Esophagus (tissue), 2 donors: Measurements from ENCODE around the gene ERBB4. TPM values are rescaled to one million over a fixed set of nuclear protein-coding genes. Genes with fewer than 3 reads are reported as not detected.

ENCODE experiments used
- H3K27ac ChIP-seq, 2 donors: one replicate each; pipeline ENCODE4 v1.5.1; 2013; ENCODE audit warnings: low read depth in 2 of 2, mild to moderate bottlenecking in 2 of 2, inconsistent platforms in 1 of 2, low read length in 1 of 2, moderate library complexity in 1 of 2
- H3K27me3 ChIP-seq, 2 donors: one replicate each; pipeline ENCODE4 v1.6.1; 2013; ENCODE audit warnings: low read length in 2 of 2, control low read depth in 1 of 2, mild to moderate bottlenecking in 1 of 2; ENCODE audit not compliant: insufficient read depth in 2 of 2, control insufficient read depth in 1 of 2
- H3K36me3 ChIP-seq, 2 donors: one replicate each; pipeline ENCODE4 v1.6.1; 2013; ENCODE audit warnings: low read length in 1 of 2; ENCODE audit not compliant: control insufficient read depth in 2 of 2, insufficient read depth in 2 of 2
- H3K4me1 ChIP-seq, 2 donors: one replicate each; pipeline ENCODE4 v1.6.1; 2013; ENCODE audit warnings: low read length in 1 of 2; ENCODE audit not compliant: control insufficient read depth in 2 of 2, insufficient read depth in 2 of 2
- H3K4me3 ChIP-seq, 2 donors: one replicate each; pipeline ENCODE4 v1.5.1; 2013; ENCODE audit warnings: low read length in 2 of 2, mild to moderate bottlenecking in 2 of 2, low read depth in 1 of 2, moderate library complexity in 1 of 2
- H3K9me3 ChIP-seq, 2 donors: one replicate each; pipeline ENCODE4 v1.6.1; 2013; ENCODE audit warnings: mild to moderate bottlenecking in 2 of 2, low read depth in 1 of 2, low read length in 1 of 2, moderate library complexity in 1 of 2; ENCODE audit not compliant: control insufficient read depth in 2 of 2, insufficient read depth in 1 of 2
- WGBS, 2 donors: extraction: QIAGEN DNeasy Blood & Tissue Kit; methylation state at CpG; one replicate each; pipeline ENCODE4 v1.1.7; 2013; 5-methylcytosine and 5-hydroxymethylcytosine counted together
- polyA plus RNA-seq, 2 donors: library from polyadenylated mRNA; stranded (reverse); fragments of 200-250 nt; gene quantifications; one replicate each; pipeline ENCODE4 v1.2.3, GENCODE V29; 2013
- donor health status: healthy with polysubstance abuse.
- donor health status: Bipolar disorder and iron deficiency.

ERBB4 gene
- polyA plus RNA-seq, 2 donors = under 0.01 to 0.06 TPM

DNA sequence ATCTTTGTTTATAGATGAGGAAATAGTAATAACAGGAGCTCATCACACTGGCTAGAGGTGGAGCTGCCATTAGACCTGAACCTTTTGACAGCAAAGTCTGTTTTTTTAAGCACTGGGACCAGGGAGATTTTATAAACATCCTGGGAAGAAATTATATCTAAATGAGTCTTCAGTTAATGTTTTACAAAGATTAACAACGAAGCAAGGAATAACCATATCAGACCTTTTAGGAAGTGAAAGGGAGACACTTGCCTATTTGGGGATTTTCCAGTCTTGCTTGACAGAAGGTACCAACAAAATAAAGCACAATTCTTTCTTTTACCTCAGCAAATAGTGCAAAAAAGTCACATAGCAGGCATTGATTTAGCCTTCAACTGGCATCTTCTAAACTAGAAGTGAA is 1205.2 kb downstream of the ERBB4 start:
- no peaks in the 10 kb centered on the region for H3K9me3 ChIP-seq
- H3K36me3 ChIP-seq = no peaks in the 10 kb centered on the region
- no peaks in the 10 kb centered on the region for H3K4me1 ChIP-seq
- H3K27me3 ChIP-seq = no peaks in the 10 kb centered on the region
- 15 to 18% methylated on average over 1 of the region's 1 CpG for WGBS, 2 donors
- no peak overlapping the region for H3K4me3 ChIP-seq
- no peak overlapping the region for H3K27ac ChIP-seq

DNA sequence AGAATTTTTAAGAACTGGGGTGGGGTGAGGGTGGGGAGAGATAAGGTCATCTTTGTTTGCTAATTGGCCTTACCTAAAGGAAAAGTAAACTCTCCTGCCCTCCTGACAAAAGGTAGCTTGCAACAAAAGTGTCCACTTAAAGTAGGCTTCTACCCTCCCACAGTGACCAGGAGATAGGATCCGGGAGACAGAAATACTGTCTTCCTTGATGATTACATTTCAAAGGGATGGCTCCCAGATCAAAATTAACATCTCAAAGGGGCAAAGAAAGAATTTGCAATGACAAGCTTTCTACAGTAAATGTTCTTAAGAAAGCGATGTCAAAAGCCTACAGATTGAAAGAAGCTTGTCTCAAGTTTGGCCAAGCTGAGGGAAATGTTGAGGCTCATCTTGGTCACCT is 1206.9 kb downstream of the ERBB4 start:
- Histone ChIP-seq H3K36me3 (no peaks in the 10 kb centered on the region), H3K4me3 (no peak overlapping the region), H3K4me1 (no peaks in the 10 kb centered on the region), H3K9me3 (no peaks in the 10 kb centered on the region), H3K27ac (no peak overlapping the region), H3K27me3 (no peaks in the 10 kb centered on the region)
- WGBS, 2 donors = 49 to 55% methylated on average over 2 of the region's 2 CpGs

DNA sequence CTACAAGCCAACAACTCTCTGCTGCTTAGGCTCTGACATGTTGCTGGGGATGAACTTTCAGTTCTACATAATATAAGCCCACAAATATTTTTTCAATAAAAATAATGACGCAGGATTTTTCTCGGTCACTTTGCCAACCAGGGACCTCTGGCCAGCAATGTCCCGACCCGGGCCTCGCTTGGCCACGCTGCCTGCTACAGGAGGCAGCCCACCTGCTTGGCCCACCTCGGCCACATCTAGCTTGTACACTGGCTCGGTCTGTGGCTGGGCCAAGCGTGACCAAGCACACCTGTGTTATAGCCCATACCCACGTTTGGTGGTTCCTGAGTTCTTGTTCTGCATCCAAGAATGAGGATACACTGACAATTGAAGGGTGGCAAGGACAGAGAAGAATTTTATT is 1208.7 kb downstream of the ERBB4 start:
- Histone ChIP-seq H3K27ac (no peak overlapping the region), H3K4me1 (no peaks in the 10 kb centered on the region), H3K4me3 (no peak overlapping the region), H3K9me3 (no peaks in the 10 kb centered on the region), H3K27me3 (no peaks in the 10 kb centered on the region), H3K36me3 (no peaks in the 10 kb centered on the region)
- 90 to 93% methylated on average over 10 of the region's 10 CpGs for WGBS, 2 donors

DNA sequence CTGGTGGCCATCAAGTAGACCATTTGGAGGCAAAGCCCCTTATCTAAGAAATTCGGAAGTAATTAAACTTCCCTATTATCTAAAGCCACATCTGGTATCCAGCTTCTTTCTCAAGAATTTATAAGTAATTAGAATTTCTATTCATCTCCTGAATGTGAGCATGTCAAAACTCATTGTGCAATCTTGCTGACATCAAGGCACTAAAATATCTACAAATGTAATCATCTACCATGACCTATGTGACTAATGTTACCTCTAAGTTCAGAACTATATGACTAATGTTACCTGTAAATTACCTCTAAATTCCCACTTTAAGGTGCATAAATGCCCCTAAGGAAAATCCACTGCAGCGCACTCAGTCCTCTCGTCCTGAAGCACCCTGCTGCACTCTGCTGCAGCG is 1209.2 kb downstream of the ERBB4 start:
- Histone ChIP-seq H3K27me3 (no peaks in the 10 kb centered on the region), H3K27ac (no peak overlapping the region), H3K9me3 (no peaks in the 10 kb centered on the region), H3K4me1 (no peaks in the 10 kb centered on the region), H3K4me3 (no peak overlapping the region), H3K36me3 (no peaks in the 10 kb centered on the region)
- 82 to 84% methylated on average over 4 of the region's 4 CpGs for WGBS, 2 donors

DNA sequence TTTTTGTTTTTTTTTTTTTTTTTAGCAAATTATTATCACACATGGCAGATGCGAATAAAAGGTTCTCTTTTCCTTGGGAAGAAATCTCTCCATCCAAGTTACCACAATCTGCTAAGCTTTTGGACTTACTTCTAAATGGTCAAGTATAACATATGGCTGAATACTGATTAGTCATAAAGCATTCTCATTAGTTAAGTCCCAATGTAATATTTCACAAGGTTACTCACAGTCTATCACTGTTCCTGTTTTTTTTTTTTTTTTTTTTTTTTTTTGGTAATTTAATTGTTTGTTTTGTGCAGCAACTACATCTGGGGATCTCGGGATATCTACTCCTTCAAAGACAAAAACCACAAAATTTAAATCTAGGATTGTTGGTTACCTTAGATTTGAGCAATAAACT is 1210.5 kb downstream of the ERBB4 start:
- H3K4me1 ChIP-seq = no peaks in the 10 kb centered on the region
- no peaks in the 10 kb centered on the region for H3K36me3 ChIP-seq
- no peak overlapping the region for H3K4me3 ChIP-seq
- WGBS, 2 donors = 76 to 79% methylated on average over 2 of the region's 2 CpGs
- no peaks in the 10 kb centered on the region for H3K9me3 ChIP-seq
- no peaks in the 10 kb centered on the region for H3K27me3 ChIP-seq
- no peak overlapping the region for H3K27ac ChIP-seq
